Astrocyte (in vitro differentiated cells and primary cell): ENCODE results near the gene CACNB2. TPM values are rescaled to one million over a fixed set of nuclear protein-coding genes. Genes with fewer than 3 reads are reported as not detected.

Experiments
- DNase-seq: peaks from one replicate; pipeline ENCODE4 v3.0.0-alpha.2; 2010; ENCODE audit warnings: low read depth
- FAIRE-seq: peaks from 2 replicates; lab custom pipeline; 2011; peaks lifted over from hg19 to GRCh38; lab: Jason Lieb, UNC
- H2AFZ ChIP-seq: 2 replicates; pipeline ENCODE4 v1.6.0; 2012; ENCODE audit warnings: low read depth, low read length, inconsistent platforms
- H3K27ac ChIP-seq: 2 replicates; pipeline ENCODE4 v1.5.1; 2011; ENCODE audit warnings: low read depth, low read length, inconsistent platforms
- H3K27me3 ChIP-seq: 2 replicates; pipeline ENCODE4 v1.6.0; 2011; ENCODE audit warnings: low read length, inconsistent platforms; ENCODE audit not compliant: insufficient read depth
- H3K36me3 ChIP-seq: 2 replicates; pipeline ENCODE4 v1.5.1; 2011; ENCODE audit warnings: low read length, inconsistent platforms; ENCODE audit not compliant: insufficient read depth
- H3K4me1 ChIP-seq: 2 replicates; pipeline ENCODE4 v1.5.1; 2011; ENCODE audit warnings: low read length, inconsistent platforms; ENCODE audit not compliant: insufficient read depth
- H3K4me2 ChIP-seq: 2 replicates; pipeline ENCODE4 v1.6.0; 2012; ENCODE audit warnings: low read length, inconsistent platforms
- H3K4me3 ChIP-seq: 2 replicates; pipeline ENCODE4 v1.5.1; 2011; ENCODE audit warnings: low read depth, mild to moderate bottlenecking, low read length, inconsistent platforms; ENCODE audit not compliant: insufficient read depth
- H3K79me2 ChIP-seq: 2 replicates; pipeline ENCODE4 v1.6.0; 2012; ENCODE audit warnings: mild to moderate bottlenecking, low read length, inconsistent platforms; ENCODE audit not compliant: insufficient read depth
- H3K9ac ChIP-seq: 2 replicates; pipeline ENCODE4 v1.6.0; 2012; ENCODE audit warnings: mild to moderate bottlenecking, low read length, inconsistent platforms
- H3K9me3 ChIP-seq: 2 replicates; pipeline ENCODE4 v1.5.1; 2012; ENCODE audit warnings: low read depth, mild to moderate bottlenecking, low read length, inconsistent platforms; ENCODE audit not compliant: insufficient read depth
- H4K20me1 ChIP-seq: 2 replicates; pipeline ENCODE4 v1.6.0; 2012; ENCODE audit warnings: low read length, inconsistent platforms; ENCODE audit not compliant: insufficient read depth
- H3K27ac Mint-ChIP-seq: one replicate; pipeline ENCODE4 v1.8.0; 2021; ENCODE audit warnings: mild to moderate bottlenecking, mixed read lengths; ENCODE audit not compliant: unreplicated experiment
- H3K27me3 Mint-ChIP-seq: one replicate; pipeline ENCODE4 v1.8.0; 2021; ENCODE audit warnings: low read depth, mixed read lengths; ENCODE audit not compliant: unreplicated experiment
- H3K36me3 Mint-ChIP-seq: one replicate; pipeline ENCODE4 v1.8.0; 2021; ENCODE audit warnings: low read depth, mixed read lengths; ENCODE audit not compliant: unreplicated experiment
- H3K4me1 Mint-ChIP-seq: one replicate; pipeline ENCODE4 v1.8.0; 2021; ENCODE audit warnings: low read depth, mixed read lengths; ENCODE audit not compliant: unreplicated experiment
- H3K4me3 Mint-ChIP-seq: one replicate; pipeline ENCODE4 v1.8.0; 2021; ENCODE audit warnings: mild to moderate bottlenecking, moderate library complexity, mixed read lengths; ENCODE audit not compliant: unreplicated experiment
- H3K9me3 Mint-ChIP-seq: one replicate; pipeline ENCODE4 v1.8.0; 2021; ENCODE audit warnings: mild to moderate bottlenecking, mixed read lengths; ENCODE audit not compliant: unreplicated experiment
- CTCF ChIP-seq: IDR thresholded peaks from 2 replicates; pipeline ENCODE4 v1.5.1; 2011; ENCODE audit warnings: low read depth, mild to moderate bottlenecking, inconsistent platforms, low read length, moderate library complexity; ENCODE audit not compliant: insufficient read depth
- EZH2 ChIP-seq: IDR thresholded peaks from 2 replicates; pipeline ENCODE4 v1.6.1; 2012; ENCODE audit warnings: mild to moderate bottlenecking, low read length, inconsistent platforms; ENCODE audit not compliant: insufficient read depth
- total RNA-seq: library from RNA; stranded (reverse); gene quantifications from 2 replicates; pipeline ENCODE4 v1.2.1, GENCODE V29; 2021

The CACNB2 gene
- total RNA-seq, 1 donor from 2014 or later = 0.66 TPM

GRCh38 chr10:18446205-18446604, 306.0 kb downstream of the CACNB2 start:
- Mint-ChIP-seq H3K27ac (no peak overlapping the region), H3K27me3 (no peaks in the 10 kb centered on the region), H3K4me3 (no peak overlapping the region), H3K9me3 (no peaks in the 10 kb centered on the region), H3K36me3 (no peaks in the 10 kb centered on the region), H3K4me1 (peaks cover 5% of the 10 kb centered on the region)
- Histone ChIP-seq H3K9ac (no peak overlapping the region), H3K27me3 (no peaks in the 10 kb centered on the region), H3K4me2 (no peak overlapping the region), H3K79me2 (no peaks in the 10 kb centered on the region), H3K9me3 (no peaks in the 10 kb centered on the region), H2AFZ (no peak overlapping the region), H3K4me1 (no peaks in the 10 kb centered on the region), H3K4me3 (no peak overlapping the region), H4K20me1 (no peaks in the 10 kb centered on the region), H3K36me3 (no peaks in the 10 kb centered on the region), H3K27ac (no peak overlapping the region)
- no peak for DNase-seq
- TF ChIP-seq EZH2 (no peak), CTCF (no peak)
- FAIRE-seq = no peak

GRCh38 chr10:18449611-18450026, 309.4 kb downstream of the CACNB2 start:
- no peak overlapping the region for H3K4me3 Mint-ChIP-seq
- H3K27ac Mint-ChIP-seq = no peak overlapping the region
- Histone ChIP-seq H4K20me1 (no peaks in the 10 kb centered on the region), H3K4me3 (no peak overlapping the region), H3K27ac (no peak overlapping the region), H3K36me3 (no peaks in the 10 kb centered on the region), H3K9ac (no peak overlapping the region), H2AFZ (no peak overlapping the region), H3K79me2 (no peaks in the 10 kb centered on the region), H3K4me1 (no peaks in the 10 kb centered on the region), H3K9me3 (no peaks in the 10 kb centered on the region), H3K27me3 (no peaks in the 10 kb centered on the region), H3K4me2 (no peak overlapping the region)
- H3K36me3 Mint-ChIP-seq = no peaks in the 10 kb centered on the region
- DNase-seq (no peak), FAIRE-seq (no peak)
- H3K4me1 Mint-ChIP-seq = peaks cover 5% of the 10 kb centered on the region
- H3K9me3 Mint-ChIP-seq = no peaks in the 10 kb centered on the region
- H3K27me3 Mint-ChIP-seq = no peaks in the 10 kb centered on the region
- no peak for TF ChIP-seq EZH2
- TF ChIP-seq CTCF = no peak

- Mint-ChIP-seq H3K27me3 (no peaks in the 10 kb centered on the region), H3K9me3 (no peaks in the 10 kb centered on the region), H3K4me1 (peaks cover 5% of the 10 kb centered on the region), H3K4me3 (no peak overlapping the region), H3K27ac (no peak overlapping the region), H3K36me3 (no peaks in the 10 kb centered on the region)
- no peak overlapping the region for H3K27ac ChIP-seq
- H3K9ac ChIP-seq = no peak overlapping the region
- no peak overlapping the region for H2AFZ ChIP-seq
- H4K20me1 ChIP-seq = no peaks in the 10 kb centered on the region
- no peak for FAIRE-seq
- TF ChIP-seq EZH2 (no peak), CTCF (no peak)
- H3K4me3 ChIP-seq = no peak overlapping the region
- no peaks in the 10 kb centered on the region for H3K36me3 ChIP-seq
- no peak for DNase-seq
- no peaks in the 10 kb centered on the region for H3K9me3 ChIP-seq
- H3K79me2 ChIP-seq = no peaks in the 10 kb centered on the region
- no peaks in the 10 kb centered on the region for H3K27me3 ChIP-seq
- no peak overlapping the region for H3K4me2 ChIP-seq
- no peaks in the 10 kb centered on the region for H3K4me1 ChIP-seq
These were observed 310.1 kb downstream of the CACNB2 start for GRCh38 chr10:18450298-18450697.
